Erythroblast (primary cell): ENCODE measurements around the gene ITPR1.

Source experiments
- GATA1 ChIP-seq: IDR thresholded peaks from 2 replicates; pipeline ENCODE4 v1.6.1; 2011; ENCODE audit warnings: low read depth, mild to moderate bottlenecking, control low read depth, low read length, moderate library complexity
- POLR2A ChIP-seq: IDR thresholded peaks from 2 replicates; pipeline ENCODE4 v1.6.1; 2011; ENCODE audit warnings: mild to moderate bottlenecking, low read length

DNA sequence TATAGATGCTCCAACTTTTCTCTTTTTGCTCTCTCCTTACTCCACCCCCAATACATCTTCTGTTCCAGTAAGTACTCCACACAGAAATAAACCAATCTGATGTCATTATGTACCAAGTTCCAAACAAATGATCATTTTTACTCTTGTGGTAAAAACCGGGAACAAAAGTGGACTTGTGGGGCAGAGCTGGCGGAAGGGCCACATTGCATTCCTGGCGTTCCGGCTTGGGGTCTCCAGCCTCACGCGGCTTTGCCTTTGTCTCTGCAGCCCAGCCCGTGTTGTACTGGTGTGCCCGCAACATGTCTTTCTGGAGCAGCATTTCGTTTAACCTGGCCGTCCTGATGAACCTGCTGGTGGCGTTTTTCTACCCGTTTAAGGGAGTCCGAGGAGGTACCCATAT is 301.6 kb downstream of the ITPR1 start:
- no peak for TF ChIP-seq POLR2A
- TF ChIP-seq GATA1, result no peak
